Stimulated activated CD8-positive, alpha-beta memory T cell treated with anti-CD3 and anti-CD28 coated beads, Interleukin-4, amount 100 ng/mL, for 48 hours (primary cell): ENCODE results near the gene APOL3.
"Not testable (repeated sequence)": the region's sequence is repeated elsewhere in the genome, so short reads cannot be mapped to it uniquely, and the experiment has no call there.

Source experiments
- DNase-seq: peaks from one replicate; pipeline ENCODE4 v3.0.0-alpha.2; 2020

The APOL3 gene

DNA sequence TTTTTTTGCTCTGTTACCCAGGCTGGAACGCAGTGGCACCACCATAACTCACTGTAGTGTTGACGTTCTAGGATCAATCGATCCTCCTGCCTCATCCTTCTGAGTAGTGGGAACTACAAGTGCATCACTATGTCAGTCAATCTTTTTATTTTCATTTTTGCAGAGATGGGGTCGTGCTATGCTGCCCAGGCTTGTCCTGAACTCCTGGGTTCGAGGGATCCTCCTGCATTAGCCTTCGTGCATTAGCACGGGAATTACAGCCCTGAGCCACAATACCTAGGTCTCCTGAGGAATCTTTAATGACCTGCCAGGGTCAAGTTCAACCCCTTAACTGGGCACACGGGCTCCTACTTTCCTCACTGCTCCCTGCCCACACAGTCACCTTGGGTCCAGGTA is 4.4 kb downstream of the APOL3 start:
- no peak for DNase-seq

DNA sequence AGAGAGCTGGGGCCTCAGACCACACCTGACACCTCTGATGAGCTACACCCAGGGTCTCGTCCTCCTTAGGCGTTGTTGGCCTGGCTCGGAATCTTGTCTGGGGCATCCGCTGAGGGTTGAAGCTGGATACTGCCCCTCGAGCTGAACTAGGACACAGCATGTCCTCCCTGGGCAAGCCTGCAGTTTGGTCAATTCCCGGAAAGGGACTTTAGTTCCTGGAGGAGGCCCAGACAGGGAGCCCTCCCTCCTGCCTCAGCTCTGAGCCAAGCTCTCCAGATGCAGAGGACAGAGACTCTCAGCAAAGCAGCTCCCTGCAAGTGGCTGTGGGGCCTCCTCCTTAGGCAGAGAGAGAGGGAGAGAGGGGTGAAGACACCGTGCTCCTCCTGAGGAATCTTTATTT is 4.9 kb downstream of the APOL3 start:
- DNase-seq = no peak

DNA sequence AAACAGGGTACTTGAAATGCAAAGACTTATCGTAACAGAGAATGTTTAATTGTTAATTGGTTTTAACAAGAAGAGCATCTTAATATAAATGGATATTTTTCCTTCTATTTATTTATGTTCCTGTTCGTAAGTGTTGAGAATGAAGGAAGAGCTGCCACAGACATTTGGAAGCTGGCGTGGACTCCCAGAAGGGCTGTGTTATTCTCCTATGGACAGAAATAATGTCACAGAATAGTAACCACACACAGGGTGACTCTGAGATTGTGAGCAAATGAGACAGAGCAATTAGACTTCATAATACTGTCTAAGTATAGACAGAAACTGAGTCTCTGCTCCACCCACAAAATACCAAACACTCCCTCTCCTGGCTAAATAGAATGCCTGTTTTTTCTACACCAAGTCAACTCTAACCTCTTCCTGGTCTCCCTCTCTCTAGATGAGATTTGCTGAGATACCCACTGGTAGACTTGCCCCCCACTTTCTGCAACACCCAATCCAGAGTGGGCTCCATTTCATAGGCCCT is 6.1 kb downstream of the APOL3 start:
- no peak for DNase-seq

DNA sequence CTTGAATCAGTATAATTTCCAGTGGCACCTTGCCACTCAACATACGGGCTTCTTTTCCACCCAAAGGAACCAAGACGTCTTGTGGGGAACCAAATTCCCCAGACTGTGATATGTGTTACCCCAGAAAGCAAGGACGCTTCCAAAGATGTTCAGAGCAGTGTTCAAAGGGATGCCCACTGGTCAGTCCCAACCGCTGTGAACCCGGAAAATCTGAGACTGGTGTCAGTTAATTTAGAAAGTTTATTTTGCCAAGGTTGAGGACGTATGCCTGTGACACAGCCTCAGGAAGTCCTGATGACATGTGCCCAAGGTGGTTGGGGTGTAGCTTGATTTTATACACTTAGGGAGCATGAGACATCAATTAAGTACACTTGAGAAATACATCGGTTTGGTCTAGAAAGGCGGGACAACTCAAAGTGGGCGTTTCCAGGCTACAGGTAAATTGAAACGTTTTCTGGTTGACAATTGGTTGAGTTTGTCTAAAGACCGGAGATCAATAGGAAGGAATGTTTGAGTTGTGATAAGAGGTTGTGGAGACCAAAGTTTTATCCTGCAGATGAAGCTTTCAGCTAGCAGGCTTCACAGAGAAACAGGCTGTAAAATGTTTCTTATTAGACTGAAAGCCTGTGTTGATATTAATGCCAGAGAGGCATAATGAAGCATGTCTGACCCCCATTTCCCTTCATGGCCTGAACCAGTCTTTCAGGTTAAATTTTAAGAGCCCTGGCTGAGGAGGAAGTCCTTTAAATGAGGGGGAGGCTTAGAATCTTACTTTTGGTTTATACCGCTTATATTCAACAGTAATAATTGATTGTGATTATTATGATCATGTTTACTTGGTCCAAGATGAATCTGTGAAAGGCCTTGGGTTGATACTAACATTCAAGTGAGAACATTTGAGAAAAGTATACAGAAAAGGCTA is 6.8 kb downstream of the APOL3 start:
- DNase-seq = no peak

DNA sequence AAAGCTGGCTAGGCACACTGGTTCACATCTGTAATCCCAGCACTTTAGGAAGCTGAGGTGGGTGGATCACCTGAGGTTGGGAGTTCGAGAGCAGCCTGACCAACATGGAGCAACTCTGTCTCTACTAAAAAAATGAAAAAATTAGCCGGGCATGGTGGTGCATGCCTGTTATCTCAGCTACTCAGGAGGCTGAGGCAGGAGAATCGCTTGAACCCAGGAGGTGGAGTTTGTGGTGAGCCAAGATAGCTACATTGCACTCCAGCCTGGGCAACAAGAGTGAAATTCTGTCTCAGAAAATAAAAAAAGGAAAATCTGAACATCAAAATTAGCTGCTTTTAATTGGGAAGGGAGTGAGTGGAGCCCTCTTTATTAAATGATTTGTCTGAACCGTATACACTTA is 7.7 kb downstream of the APOL3 start:
- not testable (repeated sequence) for DNase-seq

DNA sequence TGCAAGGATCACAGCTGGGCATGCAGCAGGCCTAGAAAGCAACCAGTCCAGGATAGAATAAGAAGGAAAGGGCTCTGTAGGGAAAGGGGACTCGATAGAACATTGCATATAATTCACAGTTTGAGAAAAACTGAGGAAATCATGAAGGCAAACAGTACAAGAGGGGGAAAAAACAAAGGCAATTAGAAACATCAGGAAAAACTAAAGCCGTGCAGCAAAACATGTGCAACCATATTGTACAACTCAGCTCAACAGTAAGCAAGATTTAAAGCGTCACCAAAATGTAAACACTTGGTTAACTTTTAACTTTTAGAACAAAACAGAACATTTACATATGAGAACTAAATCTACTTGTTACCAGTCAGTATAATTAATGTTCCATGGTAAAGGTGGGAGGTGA is 8.5 kb downstream of the APOL3 start:
- DNase-seq = no peak

DNA sequence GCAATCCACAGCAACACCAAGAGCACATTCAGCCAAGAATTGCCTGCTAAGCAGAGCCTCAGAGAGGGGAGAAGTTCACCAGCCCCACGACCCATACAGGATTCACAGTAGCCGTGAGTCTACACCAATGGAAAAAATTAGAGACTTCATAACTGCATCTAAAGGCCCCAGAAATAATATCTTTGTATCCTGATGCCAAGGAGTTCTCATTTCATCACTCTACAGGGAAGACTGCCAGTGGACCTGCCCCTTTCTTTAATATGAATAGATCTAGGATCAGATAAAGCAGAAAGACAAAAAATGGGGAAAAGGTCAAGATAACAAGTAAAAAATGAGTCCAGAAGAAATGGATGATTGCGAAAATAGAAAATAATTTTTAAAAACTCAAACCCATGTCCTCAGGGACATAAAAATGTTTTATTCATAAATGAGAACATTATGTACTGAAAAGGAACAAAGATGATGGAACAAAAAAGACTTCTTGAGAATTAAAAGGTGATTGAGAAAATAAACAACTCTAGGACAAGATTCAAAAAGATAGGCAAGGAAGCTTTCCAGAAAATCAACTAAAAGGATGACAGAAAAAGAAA is 9.5 kb downstream of the APOL3 start:
- DNase-seq = no peak

DNA sequence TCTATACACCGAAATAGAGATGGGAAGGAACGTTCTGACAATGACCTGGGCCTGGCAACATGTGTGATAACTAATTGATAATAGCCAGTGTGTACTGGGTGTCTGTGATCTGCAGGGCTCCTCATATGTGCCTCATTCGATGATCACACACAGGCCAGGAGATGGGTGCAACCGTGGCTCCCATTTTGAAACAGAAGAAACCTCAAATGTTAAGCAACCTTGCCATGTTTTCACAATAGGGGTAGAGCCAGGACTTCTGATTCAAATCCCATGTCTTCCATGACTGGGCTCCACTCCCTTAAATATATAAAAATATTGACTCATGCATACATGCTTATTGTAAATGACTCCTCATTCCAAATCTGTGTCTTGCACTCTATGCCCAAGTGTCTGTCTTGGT is 11.1 kb downstream of the APOL3 start:
- DNase-seq = no peak

DNA sequence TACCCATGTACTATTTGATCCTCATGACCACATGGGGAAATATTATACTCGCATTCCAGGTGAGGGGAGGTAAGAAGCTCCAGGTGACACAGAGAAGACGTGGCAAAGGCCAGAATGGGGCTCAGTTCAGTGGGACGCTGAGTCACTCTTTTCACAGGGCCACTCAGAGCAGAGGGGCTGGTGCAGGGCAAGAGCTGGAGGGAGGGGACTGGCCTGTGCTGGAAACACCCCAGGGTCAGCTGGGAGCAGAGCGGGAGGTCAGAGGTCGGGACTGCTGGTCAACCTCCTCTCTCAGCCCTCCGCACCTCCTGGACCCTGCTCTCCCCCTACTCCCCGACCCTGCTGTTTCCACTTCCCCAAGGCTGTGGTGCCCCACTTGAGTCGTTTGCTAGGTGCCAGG is 12.1 kb downstream of the APOL3 start:
- DNase-seq = no peak

DNA sequence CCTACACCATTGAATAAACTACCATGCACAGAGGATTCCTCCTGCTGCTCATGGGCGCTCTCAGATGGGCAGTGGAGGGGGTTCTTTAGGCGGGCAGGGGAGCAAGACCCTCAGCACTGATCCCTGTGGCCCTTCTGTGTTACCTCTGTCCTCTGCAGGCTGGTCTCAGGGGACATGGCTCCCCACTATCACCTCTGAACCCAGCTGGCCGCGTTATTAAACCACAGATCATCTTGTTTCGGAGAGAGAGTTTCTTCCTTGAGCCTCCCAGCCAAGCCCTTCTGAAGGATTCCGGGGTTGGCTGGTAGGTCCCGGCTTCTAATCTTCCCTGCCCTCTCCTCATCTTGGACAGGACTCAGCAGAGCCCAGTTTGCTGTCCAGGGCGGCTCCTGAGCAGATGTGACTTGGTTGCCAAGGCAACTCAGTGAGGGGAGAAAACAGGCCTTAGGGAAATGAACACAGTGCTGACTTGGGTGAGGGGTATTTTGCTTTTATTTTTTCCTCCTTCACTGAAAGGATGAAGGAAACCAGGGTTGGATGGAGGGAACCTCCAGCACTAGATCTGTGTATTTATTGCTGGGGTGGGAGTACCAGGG is 13.3 kb downstream of the APOL3 start:
- no peak for DNase-seq

DNA sequence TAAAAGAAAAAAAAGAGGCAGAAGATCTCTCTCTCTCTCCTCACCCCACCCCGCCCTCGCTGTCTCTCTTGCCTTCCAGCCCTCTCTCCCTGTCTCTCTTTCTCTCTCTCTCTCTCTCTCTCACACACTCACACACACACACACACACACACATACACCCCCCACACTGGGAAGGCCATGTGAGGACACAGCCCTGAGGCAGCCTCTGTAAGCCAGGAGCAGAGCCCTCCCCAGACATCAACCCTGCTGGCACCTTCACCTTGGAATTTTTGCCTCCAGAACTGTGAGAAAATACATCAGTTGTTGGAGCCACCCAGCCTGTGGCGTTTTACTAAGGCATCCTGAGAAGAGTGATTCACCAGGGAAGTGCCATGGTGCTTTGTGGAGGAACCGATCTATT is 14.7 kb downstream of the APOL3 start:
- no peak for DNase-seq

DNA sequence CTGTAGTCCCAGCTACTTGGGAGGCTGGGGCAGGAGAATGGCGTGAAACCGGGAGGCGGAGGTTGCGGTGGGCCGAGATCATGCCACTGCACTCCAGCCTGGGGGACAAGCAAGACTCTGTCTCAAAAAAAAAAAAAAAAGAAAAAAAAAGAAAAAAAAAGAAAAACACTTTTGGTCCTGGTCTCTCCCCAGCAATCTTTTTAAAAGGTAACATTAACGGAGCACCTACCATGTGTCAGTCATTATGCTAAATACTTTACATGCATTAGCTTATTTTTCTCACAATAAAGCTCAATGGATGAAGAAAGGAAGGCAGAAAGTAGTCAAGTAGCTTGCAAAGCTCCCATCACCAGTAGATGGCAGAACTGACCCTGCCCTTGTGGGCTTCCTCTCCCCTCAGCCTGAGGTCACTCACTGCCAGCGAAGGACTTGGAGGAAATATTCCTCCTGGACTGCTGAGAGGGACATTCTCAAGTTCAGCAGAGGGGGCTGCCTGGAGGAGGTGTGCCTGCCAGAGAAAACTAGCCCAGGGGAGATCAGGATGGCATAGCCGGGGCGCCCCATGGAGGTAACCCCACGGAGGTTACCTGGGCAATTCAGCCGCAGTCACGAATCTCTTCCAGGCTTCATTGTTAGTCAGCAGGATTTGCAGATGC is 15.5 kb downstream of the APOL3 start:
- peak; percentile 52 for DNase-seq

DNA sequence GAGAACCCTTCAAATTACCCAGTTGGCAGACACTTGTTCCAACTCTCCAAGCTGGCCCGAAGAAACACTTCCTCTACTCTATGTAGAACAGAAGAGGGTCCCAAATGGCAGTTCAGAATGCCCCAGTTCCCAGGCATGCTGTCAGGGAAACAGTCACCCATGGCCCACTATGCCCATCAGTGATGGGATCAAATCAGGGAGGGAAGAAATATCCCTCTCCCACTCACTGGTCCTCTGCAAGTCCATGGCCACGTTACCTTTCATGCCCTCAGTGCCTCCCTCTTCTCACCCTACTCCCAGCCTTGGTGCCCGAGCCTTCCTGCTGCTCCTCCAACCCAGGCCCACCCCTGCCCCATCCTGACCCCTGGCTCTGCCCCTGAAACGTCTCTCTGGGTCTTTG is 16.6 kb downstream of the APOL3 start:
- no peak for DNase-seq

DNA sequence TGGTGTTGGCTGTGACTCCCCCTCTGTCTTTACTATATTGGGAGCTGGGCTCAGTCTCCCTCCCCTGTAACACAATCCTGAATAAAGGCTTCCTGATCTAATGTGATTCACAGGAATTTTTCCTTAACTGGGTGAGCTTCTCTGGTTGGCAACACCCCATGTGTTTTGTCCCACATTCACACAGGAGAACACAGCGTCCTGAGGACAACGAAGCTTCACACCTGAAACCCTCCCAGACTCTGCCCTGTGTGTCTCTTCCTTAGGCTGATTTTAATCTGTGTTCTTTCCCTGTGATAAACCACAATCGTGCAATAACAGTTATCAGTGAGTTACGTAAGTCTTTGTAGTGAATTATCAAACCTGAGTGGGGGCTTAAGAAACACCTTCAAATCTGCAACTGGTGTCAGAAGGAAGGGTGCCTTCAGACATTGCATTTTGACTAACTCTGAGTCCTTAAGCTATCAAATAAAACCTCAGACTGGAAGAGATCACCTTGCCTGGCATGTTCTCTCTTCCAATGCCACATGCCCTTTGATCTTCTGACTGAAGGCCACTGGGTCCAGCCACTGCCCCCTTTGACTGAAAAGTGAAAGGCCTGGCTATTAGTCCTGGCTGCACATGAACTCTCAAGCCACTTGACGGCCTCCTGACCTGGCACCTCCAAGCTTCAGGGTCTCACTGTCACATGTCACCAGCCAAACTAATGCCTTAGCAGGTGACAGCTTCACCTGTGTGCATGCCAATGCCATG is 17.3 kb downstream of the APOL3 start:
- DNase-seq = no peak

DNA sequence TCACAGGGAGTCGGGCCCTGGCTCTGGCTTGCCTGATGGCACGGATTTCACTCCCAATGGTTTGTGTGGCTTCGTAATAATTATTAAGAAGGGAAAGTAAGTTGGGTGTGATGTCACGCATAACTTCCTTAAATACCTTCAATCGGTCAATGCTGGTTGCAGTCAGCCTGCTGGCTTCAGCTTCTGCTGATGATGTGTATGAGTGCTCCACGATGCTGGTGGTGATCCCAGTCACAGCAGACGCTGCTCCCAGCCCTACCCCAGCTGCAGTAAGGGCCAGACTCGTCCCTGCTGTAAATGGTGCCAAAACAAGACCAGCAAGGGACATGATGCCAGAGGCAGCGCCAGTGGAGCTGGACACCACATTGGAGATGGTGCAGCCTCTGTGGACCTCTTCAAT is 19.1 kb downstream of the APOL3 start:
- no peak for DNase-seq

DNA sequence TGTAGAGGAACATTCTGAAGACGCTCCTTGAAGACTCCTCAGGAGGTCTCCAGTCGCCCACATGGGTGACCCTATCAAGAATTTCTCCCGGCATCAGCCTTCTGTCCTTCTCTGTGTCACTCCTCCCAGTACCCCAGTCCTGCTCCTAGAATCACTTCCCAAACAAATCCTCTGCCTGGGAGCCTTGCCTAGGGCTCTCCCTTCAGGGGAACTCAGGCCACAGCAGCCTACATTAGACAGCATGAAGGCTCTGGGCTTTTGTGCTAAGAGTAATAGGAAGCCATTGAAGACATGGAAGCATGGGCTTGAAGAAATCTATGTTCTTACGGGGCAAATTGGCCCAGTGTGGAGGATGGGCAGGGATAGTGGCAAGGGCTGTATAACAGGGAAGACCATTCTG is 21.8 kb downstream of the APOL3 start:
- DNase-seq = not testable (repeated sequence)

DNA sequence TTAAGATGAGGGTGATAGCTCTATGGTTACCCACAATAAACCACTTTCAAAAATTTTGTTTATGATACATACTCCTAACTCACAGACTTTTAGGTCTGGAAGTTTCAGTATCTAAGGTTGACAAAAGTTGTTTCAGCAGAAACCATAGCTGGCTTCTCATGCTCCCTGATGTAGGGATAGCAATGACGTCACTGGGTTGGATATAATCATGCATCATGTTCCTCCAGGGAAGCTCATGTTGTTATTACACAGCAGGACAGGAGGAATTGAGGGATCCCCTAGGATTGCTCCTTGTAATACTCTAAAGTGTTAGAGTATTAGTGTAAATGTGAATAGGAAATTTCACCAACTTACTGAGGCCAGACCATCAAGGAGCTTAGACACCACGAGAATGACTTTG is 23.6 kb downstream of the APOL3 start:
- no peak for DNase-seq

DNA sequence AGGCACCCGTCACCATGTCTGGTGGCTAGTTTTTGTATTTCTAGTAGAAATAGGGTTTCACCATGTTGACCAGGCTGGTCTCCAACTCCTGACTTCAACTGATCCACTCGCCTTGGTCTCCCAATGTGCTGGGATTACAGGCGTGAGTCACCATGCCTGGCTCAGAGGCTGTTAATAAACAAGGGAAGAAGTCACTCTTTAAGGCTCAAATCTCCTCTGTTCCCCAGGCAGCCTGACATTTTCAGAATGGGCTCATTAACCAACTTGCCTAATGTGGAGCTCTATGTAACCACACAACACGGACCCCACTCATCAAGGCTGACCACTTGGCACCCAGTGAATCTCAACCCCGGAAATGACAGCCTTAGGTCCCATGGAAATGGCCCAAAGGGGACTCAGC is 24.1 kb downstream of the APOL3 start:
- DNase-seq = no peak

DNA sequence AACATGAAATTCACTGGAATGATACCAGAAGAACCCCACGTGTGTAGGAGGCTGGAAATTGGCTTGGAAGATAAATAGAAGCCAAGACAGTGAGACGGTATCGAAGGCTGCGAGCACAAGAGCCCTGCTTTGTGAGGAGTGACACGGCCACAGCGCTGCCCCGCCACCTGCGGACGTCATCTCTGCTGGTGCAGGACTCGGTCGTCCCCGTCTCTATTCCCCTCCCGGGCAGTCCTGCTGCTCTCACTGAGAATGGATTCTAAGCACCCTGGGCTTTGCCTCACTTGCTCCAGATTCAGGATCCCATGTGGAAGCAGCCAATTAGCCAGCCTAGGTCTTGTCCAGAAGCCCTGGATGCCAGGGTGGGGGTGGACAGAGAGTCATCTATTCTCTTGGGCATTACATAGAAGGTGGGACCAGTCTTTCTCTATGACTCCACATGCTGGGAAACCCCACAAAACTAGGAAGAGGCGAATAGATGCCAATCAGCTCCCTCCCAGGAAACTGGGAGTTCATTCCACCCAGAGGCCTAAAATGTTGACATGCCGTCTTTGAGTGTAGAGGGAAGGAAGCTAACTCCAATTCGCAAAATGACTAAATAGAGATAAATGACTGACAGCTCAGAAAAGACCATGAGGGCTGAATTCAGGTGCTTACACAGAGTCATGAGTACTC is 25.1 kb downstream of the APOL3 start:
- DNase-seq = no peak

DNA sequence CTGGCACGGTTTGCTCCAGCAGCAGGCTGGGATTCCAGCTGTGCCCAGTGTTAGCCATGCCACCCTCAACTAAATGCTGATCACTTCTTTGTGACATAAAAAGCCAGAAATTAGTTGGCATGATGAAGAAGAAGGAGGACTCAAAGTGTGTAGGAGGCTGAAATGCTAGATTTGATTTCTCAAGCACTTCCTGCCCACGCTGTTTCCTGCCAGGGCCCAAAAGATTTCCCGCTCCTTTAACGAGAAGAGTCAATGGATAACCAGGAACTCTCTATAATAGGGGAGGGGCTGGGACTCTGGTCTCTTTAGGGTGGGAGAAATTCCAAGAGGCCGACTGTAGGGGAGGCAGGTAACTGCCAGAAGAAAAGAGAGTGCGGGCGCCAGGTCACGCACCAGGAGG is 26.4 kb downstream of the APOL3 start:
- DNase-seq = no peak

DNA sequence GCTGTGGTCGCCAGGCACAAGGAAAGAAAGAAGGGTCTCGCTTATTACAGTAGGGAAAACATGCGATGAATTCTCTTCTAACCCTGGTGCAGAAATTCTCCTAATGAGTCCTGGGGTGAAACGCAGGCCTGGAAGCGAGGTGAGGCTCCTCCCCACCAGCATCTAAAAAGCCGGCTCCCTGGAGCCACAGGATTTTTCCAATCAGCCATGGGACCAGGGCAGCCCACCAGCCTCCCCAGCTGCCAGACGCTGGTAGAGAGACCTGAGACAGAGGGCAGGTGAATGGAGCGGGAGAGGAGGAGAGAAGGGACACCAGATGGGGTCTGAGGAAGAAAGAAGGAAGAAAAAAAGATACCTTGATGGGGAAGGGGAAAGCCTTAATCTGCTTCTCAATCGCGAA is 28.6 kb downstream of the APOL3 start:
- DNase-seq = no peak
